Measurements from ENCODE around the gene FOXE3.

The FOXE3 gene

DNA sequence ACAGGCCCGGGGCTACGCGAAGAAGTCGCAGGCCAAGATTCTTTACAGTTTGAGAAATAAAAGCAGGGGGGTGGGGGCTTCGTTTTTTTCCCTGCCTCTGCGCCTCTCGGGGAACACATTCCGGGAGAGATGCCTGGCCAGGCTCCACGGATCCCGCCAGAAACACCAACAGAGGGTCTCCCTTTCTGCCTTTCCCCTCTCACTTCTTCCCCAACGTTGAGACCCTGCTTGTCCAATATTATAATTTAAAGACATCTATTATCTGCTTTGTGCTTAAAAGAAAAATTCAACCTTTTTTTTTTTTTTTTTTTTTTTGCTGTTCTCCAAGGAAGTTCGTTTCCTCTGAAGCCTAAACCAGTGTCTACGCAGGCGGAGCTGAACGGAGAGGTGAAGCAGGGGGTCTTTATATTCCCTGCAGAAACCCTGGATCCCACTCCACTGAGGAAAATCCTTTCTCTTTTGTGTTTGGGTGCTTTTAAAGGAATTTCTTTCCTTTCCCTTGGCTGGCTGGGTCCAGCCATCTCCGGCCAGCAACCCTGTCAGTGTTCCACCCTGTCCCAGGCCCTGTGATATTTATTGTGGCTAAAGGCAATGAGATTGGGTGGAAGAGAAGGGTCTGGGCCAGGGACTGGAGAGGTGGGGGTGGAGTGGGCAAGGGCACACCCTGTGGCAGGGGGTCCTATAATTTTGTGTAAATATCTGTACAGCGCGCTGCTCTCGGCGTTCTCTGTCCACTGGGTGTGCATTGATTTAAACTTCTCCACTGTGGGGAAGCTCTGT is 23.9 kb downstream of the FOXE3 start:
- Histone ChIP-seq H3K18ac (ENCODE audit: low read length) (no peak overlapping the region), H2BK5ac (ENCODE audit: low read depth, low read length, poor library complexity) (no peak overlapping the region), H3K14ac (ENCODE audit: low read length) (no peak overlapping the region), H4K8ac (ENCODE audit: low read depth, low read length) (no peak overlapping the region), H2AFZ (ENCODE audit: insufficient read depth, low read length, poor library complexity) (no peak overlapping the region), H2BK120ac (ENCODE audit: insufficient read depth, low read length, poor library complexity) (no peak overlapping the region), H3K79me2 (ENCODE audit: control insufficient read depth, insufficient read depth, low read length, poor library complexity) (no peaks in the 10 kb centered on the region), H3K79me1 (ENCODE audit: low read length) (no peaks in the 10 kb centered on the region), H3K9me3 (ENCODE audit: insufficient read depth, low read depth, low read length) (peaks cover 4% of the 10 kb centered on the region), H3K9ac (ENCODE audit: low read length) (no peak overlapping the region), H3K27ac (ENCODE audit: low read depth, low read length) (no peak overlapping the region), H3K4me3 (ENCODE audit: low read depth, low read length) (no peak overlapping the region), H3K23ac (ENCODE audit: low read length) (no peak overlapping the region), H2AK5ac (ENCODE audit: low read length) (no peak overlapping the region), H4K12ac (ENCODE audit: low read depth, low read length) (no peak overlapping the region), H3K27me3 (ENCODE audit: insufficient read depth, low read length) (peaks cover 93% of the 10 kb centered on the region), H2BK12ac (ENCODE audit: low read length) (no peak overlapping the region), H3K4me1 (ENCODE audit: control insufficient read depth in 1 of 2, insufficient read depth in 2 of 2, low read length in 2 of 2) (peaks cover 6 to 12% of the 10 kb centered on the region in 2 experiments), H3K4ac (ENCODE audit: low read depth, low read length) (no peak overlapping the region), H4K91ac (ENCODE audit: low read depth, low read length) (no peak overlapping the region), H3K4me2 (ENCODE audit: low read length) (no peak overlapping the region), H3K36me3 (ENCODE audit: control insufficient read depth in 1 of 2, insufficient read depth in 2 of 2, low read length in 2 of 2) (no peaks in the 10 kb centered on the region)
- no CpG with 5 or more reads among the region's 20 CpGs for WGBS (ENCODE audit: extremely low coverage, insufficient coverage, insufficient read length)
- DNase-seq: no peak

DNA sequence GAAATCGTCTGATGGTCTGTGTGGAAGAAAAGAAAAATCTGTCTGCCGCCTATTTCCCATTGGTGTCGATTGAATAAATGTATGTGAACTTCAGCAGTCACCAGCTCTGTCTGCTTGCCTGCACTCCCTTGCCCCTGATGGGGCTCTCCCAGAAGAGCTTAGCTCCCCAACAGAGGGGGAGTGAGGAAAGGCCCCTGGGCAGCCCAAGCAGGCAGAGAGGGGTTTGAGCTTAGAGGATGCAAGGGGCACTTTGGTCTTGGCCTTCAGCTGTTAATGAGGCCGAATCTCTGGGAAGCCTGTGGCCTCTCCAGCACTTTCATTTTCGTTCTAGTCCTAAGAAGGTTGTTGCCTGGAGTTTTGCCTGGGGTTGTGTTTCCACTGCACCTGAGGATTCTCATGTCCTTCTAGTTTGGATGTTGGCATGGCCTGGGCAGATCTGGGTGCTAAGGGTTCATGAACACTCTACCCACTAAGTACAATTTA is 24.6 kb downstream of the FOXE3 start:
- Histone ChIP-seq H2AK5ac (ENCODE audit: low read length) (no peak overlapping the region), H2BK12ac (ENCODE audit: low read length) (no peak overlapping the region), H3K27ac (ENCODE audit: low read depth, low read length) (no peak overlapping the region), H4K12ac (ENCODE audit: low read depth, low read length) (no peak overlapping the region), H3K9ac (ENCODE audit: low read length) (no peak overlapping the region), H3K14ac (ENCODE audit: low read length) (no peak overlapping the region), H3K9me3 (ENCODE audit: insufficient read depth, low read depth, low read length) (peaks cover 5% of the 10 kb centered on the region), H3K79me2 (ENCODE audit: control insufficient read depth, insufficient read depth, low read length, poor library complexity) (no peaks in the 10 kb centered on the region), H4K8ac (ENCODE audit: low read depth, low read length) (no peak overlapping the region), H2BK120ac (ENCODE audit: insufficient read depth, low read length, poor library complexity) (no peak overlapping the region), H3K4me1 (ENCODE audit: control insufficient read depth in 1 of 2, insufficient read depth in 2 of 2, low read length in 2 of 2) (peaks cover 6 to 12% of the 10 kb centered on the region in 2 experiments), H3K18ac (ENCODE audit: low read length) (no peak overlapping the region), H3K36me3 (ENCODE audit: control insufficient read depth in 1 of 2, insufficient read depth in 2 of 2, low read length in 2 of 2) (no peaks in the 10 kb centered on the region), H3K27me3 (ENCODE audit: insufficient read depth, low read length) (peaks cover 95% of the 10 kb centered on the region), H3K23ac (ENCODE audit: low read length) (no peak overlapping the region), H4K91ac (ENCODE audit: low read depth, low read length) (no peak overlapping the region), H3K4ac (ENCODE audit: low read depth, low read length) (no peak overlapping the region), H2BK5ac (ENCODE audit: low read depth, low read length, poor library complexity) (no peak overlapping the region), H3K4me2 (ENCODE audit: low read length) (no peak overlapping the region), H3K79me1 (ENCODE audit: low read length) (no peaks in the 10 kb centered on the region), H3K4me3 (ENCODE audit: low read depth, low read length) (no peak overlapping the region), H2AFZ (ENCODE audit: insufficient read depth, low read length, poor library complexity) (no peak overlapping the region)
- no peak for DNase-seq
- WGBS (ENCODE audit: extremely low coverage, insufficient coverage, insufficient read length): no CpG with 5 or more reads among the region's 5 CpGs

DNA sequence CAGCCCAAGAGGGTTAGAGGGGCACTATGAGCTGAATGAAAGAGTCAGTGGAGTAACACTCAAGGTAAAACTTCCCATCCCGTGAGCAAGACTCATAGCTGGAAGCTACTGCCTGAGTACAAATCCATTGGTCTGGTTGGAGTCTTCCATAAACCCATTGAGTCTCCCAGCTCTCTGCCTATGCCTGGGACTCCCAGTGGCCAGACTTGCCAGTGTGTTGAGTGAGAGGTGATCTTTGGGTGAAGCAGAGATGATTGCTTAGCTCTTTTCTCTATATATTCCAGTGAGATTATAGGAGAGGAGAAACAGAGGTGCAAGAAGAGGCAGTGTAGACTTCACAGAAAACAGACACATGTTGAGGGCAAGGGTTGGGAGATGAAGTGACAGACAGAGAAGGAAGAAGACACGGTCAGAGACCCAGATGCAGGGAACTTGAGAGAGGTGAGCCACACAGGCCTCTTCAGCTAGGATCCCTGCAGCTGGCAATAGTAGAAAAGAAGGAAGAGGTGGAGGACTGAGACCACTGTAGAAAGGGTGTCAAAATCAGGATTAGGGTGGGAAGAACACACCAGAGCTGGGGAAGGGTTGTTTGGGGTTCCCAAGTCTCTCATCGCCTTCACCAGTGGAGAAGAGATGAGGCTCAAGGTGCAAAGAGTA is 25.5 kb downstream of the FOXE3 start:
- H3K4ac ChIP-seq (ENCODE audit: low read depth, low read length): no peak overlapping the region
- H2AFZ ChIP-seq (ENCODE audit: insufficient read depth, low read length, poor library complexity): no peak overlapping the region
- H2BK120ac ChIP-seq (ENCODE audit: insufficient read depth, low read length, poor library complexity): no peak overlapping the region
- no peak overlapping the region for H3K14ac ChIP-seq (ENCODE audit: low read length)
- no peak overlapping the region for H2BK5ac ChIP-seq (ENCODE audit: low read depth, low read length, poor library complexity)
- no peak overlapping the region for H3K4me2 ChIP-seq (ENCODE audit: low read length)
- no peak overlapping the region for H2AK5ac ChIP-seq (ENCODE audit: low read length)
- no peaks in the 10 kb centered on the region for H3K79me1 ChIP-seq (ENCODE audit: low read length)
- no peak overlapping the region for H3K4me3 ChIP-seq (ENCODE audit: low read depth, low read length)
- no peaks in the 10 kb centered on the region for H3K79me2 ChIP-seq (ENCODE audit: control insufficient read depth, insufficient read depth, low read length, poor library complexity)
- H2BK12ac ChIP-seq (ENCODE audit: low read length): no peak overlapping the region
- peaks cover 5% of the 10 kb centered on the region for H3K9me3 ChIP-seq (ENCODE audit: insufficient read depth, low read depth, low read length)
- H3K9ac ChIP-seq (ENCODE audit: low read length): no peak overlapping the region
- no peaks in the 10 kb centered on the region for H3K36me3 ChIP-seq (ENCODE audit: control insufficient read depth in 1 of 2, insufficient read depth in 2 of 2, low read length in 2 of 2)
- H4K8ac ChIP-seq (ENCODE audit: low read depth, low read length): no peak overlapping the region
- DNase-seq: no peak
- H3K4me1 ChIP-seq (ENCODE audit: control insufficient read depth in 1 of 2, insufficient read depth in 2 of 2, low read length in 2 of 2): peaks cover 6 to 12% of the 10 kb centered on the region in 2 experiments
- peaks cover 94% of the 10 kb centered on the region for H3K27me3 ChIP-seq (ENCODE audit: insufficient read depth, low read length)
- no CpG with 5 or more reads among the region's 3 CpGs for WGBS (ENCODE audit: extremely low coverage, insufficient coverage, insufficient read length)
- no peak overlapping the region for H3K23ac ChIP-seq (ENCODE audit: low read length)
- no peak overlapping the region for H4K91ac ChIP-seq (ENCODE audit: low read depth, low read length)
- no peak overlapping the region for H3K18ac ChIP-seq (ENCODE audit: low read length)
- no peak overlapping the region for H4K12ac ChIP-seq (ENCODE audit: low read depth, low read length)
- no peak overlapping the region for H3K27ac ChIP-seq (ENCODE audit: low read depth, low read length)

DNA sequence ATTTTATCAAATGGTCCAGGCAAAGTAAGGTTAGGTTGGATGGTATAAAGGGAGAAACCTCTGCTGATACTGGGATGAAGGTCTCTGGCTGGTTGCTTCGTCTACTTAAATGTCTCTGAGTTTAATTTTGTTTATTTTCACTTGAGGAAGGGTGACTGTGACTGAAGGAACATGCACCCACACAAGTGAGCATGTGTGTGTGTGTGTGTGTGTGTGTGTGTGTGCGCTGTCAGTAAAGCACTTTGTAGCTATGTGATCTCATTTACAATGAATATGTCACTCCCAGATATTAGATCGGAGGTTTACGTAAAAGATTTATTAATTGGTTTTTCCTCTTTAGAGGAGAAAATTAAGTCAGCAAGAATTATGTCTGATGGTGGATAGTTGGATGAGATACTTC is 26.1 kb downstream of the FOXE3 start:
- H2BK120ac ChIP-seq (ENCODE audit: insufficient read depth, low read length, poor library complexity): no peak overlapping the region
- no peak for DNase-seq
- peaks cover 6 to 9% of the 10 kb centered on the region in 2 experiments for H3K4me1 ChIP-seq (ENCODE audit: control insufficient read depth in 1 of 2, insufficient read depth in 2 of 2, low read length in 2 of 2)
- H3K23ac ChIP-seq (ENCODE audit: low read length): no peak overlapping the region
- no peak overlapping the region for H3K14ac ChIP-seq (ENCODE audit: low read length)
- no peaks in the 10 kb centered on the region for H3K79me2 ChIP-seq (ENCODE audit: control insufficient read depth, insufficient read depth, low read length, poor library complexity)
- H3K9ac ChIP-seq (ENCODE audit: low read length): no peak overlapping the region
- WGBS (ENCODE audit: extremely low coverage, insufficient coverage, insufficient read length): no CpG with 5 or more reads among the region's 4 CpGs
- no peak overlapping the region for H3K4me2 ChIP-seq (ENCODE audit: low read length)
- H4K12ac ChIP-seq (ENCODE audit: low read depth, low read length): no peak overlapping the region
- peaks cover 94% of the 10 kb centered on the region for H3K27me3 ChIP-seq (ENCODE audit: insufficient read depth, low read length)
- no peaks in the 10 kb centered on the region for H3K36me3 ChIP-seq (ENCODE audit: control insufficient read depth in 1 of 2, insufficient read depth in 2 of 2, low read length in 2 of 2)
- H3K79me1 ChIP-seq (ENCODE audit: low read length): no peaks in the 10 kb centered on the region
- no peak overlapping the region for H2BK12ac ChIP-seq (ENCODE audit: low read length)
- H3K27ac ChIP-seq (ENCODE audit: low read depth, low read length): no peak overlapping the region
- no peak overlapping the region for H4K8ac ChIP-seq (ENCODE audit: low read depth, low read length)
- no peak overlapping the region for H4K91ac ChIP-seq (ENCODE audit: low read depth, low read length)
- no peak overlapping the region for H3K4me3 ChIP-seq (ENCODE audit: low read depth, low read length)
- H2AFZ ChIP-seq (ENCODE audit: insufficient read depth, low read length, poor library complexity): no peak overlapping the region
- H2BK5ac ChIP-seq (ENCODE audit: low read depth, low read length, poor library complexity): no peak overlapping the region
- H3K18ac ChIP-seq (ENCODE audit: low read length): no peak overlapping the region
- H3K4ac ChIP-seq (ENCODE audit: low read depth, low read length): no peak overlapping the region
- H2AK5ac ChIP-seq (ENCODE audit: low read length): no peak overlapping the region
- H3K9me3 ChIP-seq (ENCODE audit: insufficient read depth, low read depth, low read length): peaks cover 5% of the 10 kb centered on the region

All from trophoblast cell (in vitro differentiated cells and primary cell).